Right atrium auricular region (tissue), 2 donors: ENCODE results near the gene NOC4L. TPM values are rescaled to one million over a fixed set of nuclear protein-coding genes. Genes with fewer than 3 reads are reported as not detected.

Experiments used
- DNase-seq: peaks from one replicate; pipeline ENCODE4 v3.0.0-alpha.2; 2019; ENCODE audit warnings: low spot score
- H3K27ac ChIP-seq, 2 donors: fragments of 200-600 bp; sonication (generic); 1 replicate in 1 of 2; 2 replicates in 1 of 2; pipeline ENCODE4 v1.5.1; 2016 to 2019
- H3K27me3 ChIP-seq, 2 donors: fragments of 200-600 bp; sonication (generic); one replicate each; pipeline versions ENCODE4 v1.5.1 to v1.6.0; 2017 to 2019
- H3K36me3 ChIP-seq: fragments of 200-600 bp; sonication (generic); one replicate; pipeline ENCODE4 v1.5.1; 2016
- H3K4me1 ChIP-seq, 2 donors: fragments of 200-600 bp; sonication (generic); one replicate each; pipeline versions ENCODE4 v1.5.1 to v1.6.0; 2017 to 2019
- H3K4me3 ChIP-seq, 2 donors: fragments of 200-600 bp; sonication (generic); 1 replicate in 1 of 2; 2 replicates in 1 of 2; pipeline ENCODE4 v1.5.1; 2017 to 2019; ENCODE audit warnings: mild to moderate bottlenecking in 1 of 2, moderate library complexity in 1 of 2
- H3K9me3 ChIP-seq, 2 donors: fragments of 200-600 bp; sonication (generic); one replicate each; pipeline ENCODE4 v1.5.1; 2019
- CTCF ChIP-seq, 2 donors: fragments of 200-600 bp; sonication (generic); IDR thresholded peaks; one replicate each; pipeline ENCODE4 v1.5.1; 2019; ENCODE audit warnings: antibody characterized with exemption in 2 of 2
- total RNA-seq, 2 donors: library from RNA; depleted of rRNA; stranded (reverse); fragments of >200 nt; gene quantifications; one replicate each; pipeline ENCODE4 v1.1.0, GENCODE V29; 2016

Gene NOC4L
- total RNA-seq, 2 donors from 2014 or later: 6.9 to 9.9 TPM

- Histone ChIP-seq H3K9me3 (no peaks in the 10 kb centered on the region), H3K4me3 (no peak overlapping the region), H3K27ac (no peak overlapping the region), H3K27me3 (no peaks in the 10 kb centered on the region), H3K36me3 (no peaks in the 10 kb centered on the region), H3K4me1 (peaks cover 0 to 9% of the 10 kb centered on the region in 2 donors)
- DNase-seq: no peak
- no peak for TF ChIP-seq CTCF (IDR thresholded peaks at IDR 0.05)
Observed at GRCh38 chr12:132151145-132151765, 7.0 kb downstream of the NOC4L start.

GRCh38 chr12:132151766-132152410 lies 7.6 kb downstream of the NOC4L start:
- no peak for DNase-seq

GRCh38 chr12:132152411-132152821 lies 8.2 kb downstream of the NOC4L start:
- Histone ChIP-seq H3K4me3 (no peak overlapping the region), H3K27ac (no peak overlapping the region), H3K36me3 (no peaks in the 10 kb centered on the region), H3K27me3 (no peaks in the 10 kb centered on the region), H3K9me3 (no peaks in the 10 kb centered on the region), H3K4me1 (peaks cover 0 to 9% of the 10 kb centered on the region in 2 donors)
- no peak for TF ChIP-seq CTCF (IDR thresholded peaks at IDR 0.05)
- DNase-seq: no peak

More at GRCh38 chr12:132151766-132152410, 7.6 kb downstream of the NOC4L start:
- Histone ChIP-seq H3K9me3 (no peaks in the 10 kb centered on the region), H3K27me3 (no peaks in the 10 kb centered on the region), H3K36me3 (no peaks in the 10 kb centered on the region), H3K27ac (no peak overlapping the region), H3K4me3 (no peak overlapping the region), H3K4me1 (peaks cover 0 to 9% of the 10 kb centered on the region in 2 donors)
- TF ChIP-seq CTCF (IDR thresholded peaks at IDR 0.05): no peak

GRCh38 chr12:132152953-132153352 lies 8.7 kb downstream of the NOC4L start:
- H3K4me1 ChIP-seq: peaks cover 0 to 9% of the 10 kb centered on the region in 2 donors
- H3K27me3 ChIP-seq: no peaks in the 10 kb centered on the region
- H3K36me3 ChIP-seq: peaks cover 4% of the 10 kb centered on the region
- no peak for DNase-seq
- no peak for TF ChIP-seq CTCF (IDR thresholded peaks at IDR 0.05)
- H3K9me3 ChIP-seq: no peaks in the 10 kb centered on the region
- H3K4me3 ChIP-seq: no peak overlapping the region
- H3K27ac ChIP-seq: no peak overlapping the region

GRCh38 chr12:132153501-132154340 lies 9.5 kb downstream of the NOC4L start:
- no peak overlapping the region for H3K27ac ChIP-seq
- H3K4me1 ChIP-seq: peaks cover 0 to 9% of the 10 kb centered on the region in 2 donors
- H3K27me3 ChIP-seq: no peaks in the 10 kb centered on the region
- TF ChIP-seq CTCF (IDR thresholded peaks at IDR 0.05): peak; percentile 93 to 94
- H3K9me3 ChIP-seq: no peaks in the 10 kb centered on the region
- H3K4me3 ChIP-seq: peak overlapping the region in 1 of 2 donors; percentile 17
- DNase-seq: no peak
- H3K36me3 ChIP-seq: peaks cover 8% of the 10 kb centered on the region
